Stimulated activated CD8-positive, alpha-beta memory T cell treated with anti-CD3 and anti-CD28 coated beads, Interleukin-2, amount 100 ng/mL, for 1 hour (primary cell): ENCODE measurements around the gene PCDHB9.

Source experiments
- DNase-seq, 2 donors: peaks; one replicate each; pipeline ENCODE4 v3.0.0-alpha.2; 2020; ENCODE audit warnings: low read depth in 2 of 2

Gene PCDHB9

DNA sequence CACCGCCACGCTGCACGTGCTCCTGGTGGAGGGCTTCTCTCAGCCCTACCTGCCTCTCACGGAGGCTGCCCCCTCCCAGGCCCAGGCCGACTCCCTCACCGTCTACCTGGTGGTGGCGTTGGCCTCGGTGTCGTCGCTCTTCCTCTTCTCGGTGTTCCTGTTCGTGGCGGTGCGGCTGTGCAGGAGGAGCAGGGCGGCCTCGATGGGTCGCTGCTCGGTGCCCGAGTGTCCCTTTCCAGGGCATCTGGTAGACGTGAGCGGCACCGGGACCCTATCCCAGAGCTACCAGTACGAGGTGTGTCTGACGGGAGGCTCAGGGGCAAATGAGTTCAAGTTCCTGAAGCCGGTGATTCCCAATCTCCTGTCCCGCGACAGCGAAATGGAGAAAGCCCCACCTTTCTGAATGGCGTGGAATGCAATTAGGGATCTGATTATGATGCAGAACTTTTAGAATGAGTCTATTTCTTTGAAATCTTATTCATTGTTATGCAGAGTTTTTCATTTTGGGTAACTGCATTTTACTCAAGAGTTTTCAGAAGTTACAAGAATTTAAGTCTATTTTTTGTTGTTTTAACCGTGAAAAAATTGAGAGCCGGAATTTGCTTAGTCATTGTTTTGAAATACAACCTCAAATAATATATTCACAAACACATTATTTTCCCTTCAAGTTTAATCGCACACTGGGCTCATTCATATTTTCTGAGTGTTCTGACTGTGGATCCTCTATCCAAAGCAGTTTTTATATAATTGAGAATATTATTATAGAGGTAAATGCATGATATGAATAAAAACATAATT is 49.8 kb downstream of the PCDHB9 start:
- DNase-seq, result no peak
